Measurements from ENCODE around the gene ZNF345.

GRCh38 chr19:36849701-36850558 lies 746 bp upstream of the ZNF345 start:
- TF ChIP-seq POLR2AphosphoS5 (IDR thresholded peaks at IDR 0.05; ENCODE audit: borderline replicate concordance, low read depth, low read length) (no peak; the same call in none of the 2 replicates), EZH2 (IDR thresholded peaks at IDR 0.05) (no peak)
